Mesodermal cell (in vitro differentiated cells): Measurements from ENCODE around the gene ULBP2. TPM values are rescaled to one million over a fixed set of nuclear protein-coding genes. Genes with fewer than 3 reads are reported as not detected.

Source experiments
- H3K27ac ChIP-seq: 2 replicates; pipeline ENCODE4 v1.7.0; 2013; ENCODE audit warnings: mild to moderate bottlenecking, low read depth, low read length, moderate library complexity; ENCODE audit not compliant: severe bottlenecking
- H3K36me3 ChIP-seq: 2 replicates; pipeline ENCODE4 v1.7.1; 2013; ENCODE audit warnings: mild to moderate bottlenecking, low read length, moderate library complexity; ENCODE audit not compliant: control insufficient read depth, insufficient read depth
- H3K4me1 ChIP-seq: one replicate; pipeline ENCODE4 v1.7.1; 2013; ENCODE audit warnings: mild to moderate bottlenecking, low read length; ENCODE audit not compliant: insufficient read depth, control insufficient read depth, poor library complexity, severe bottlenecking
- H3K4me3 ChIP-seq: 2 replicates; pipeline ENCODE4 v1.7.0; 2013; ENCODE audit warnings: low read length, control low read depth, mild to moderate bottlenecking; ENCODE audit not compliant: insufficient read depth, poor library complexity, severe bottlenecking; ENCODE audit errors: extremely low read depth
- H3K9me3 ChIP-seq: 2 replicates; pipeline ENCODE4 v1.7.1; 2013; ENCODE audit warnings: mild to moderate bottlenecking, low read length, moderate library complexity; ENCODE audit not compliant: control insufficient read depth
- WGBS, 2 experiments: methylation state at CpG; one replicate each; pipeline ENCODE4 v1.1.5; 2013; ENCODE audit warnings: missing lambda C conversion rate in 2 of 2; ENCODE audit not compliant: insufficient coverage in 2 of 2; 5-methylcytosine and 5-hydroxymethylcytosine counted together
- polyA plus RNA-seq, 2 experiments: library from polyadenylated mRNA; stranded (reverse); fragments of 50-300 nt; gene quantifications; one replicate each; pipeline ENCODE4 v1.2.3, GENCODE V29; 2013

The ULBP2 gene
- polyA plus RNA-seq (2013, experiment 1 of 2), result 3.3 TPM
- 2.2 TPM for polyA plus RNA-seq (2013, experiment 2 of 2)

- Histone ChIP-seq H3K4me3 (peak within 1 kb of the TSS; percentile 57), H3K27ac (no peak within 1 kb of the TSS), H3K36me3 (no peaks in the 10 kb centered on the region), H3K9me3 (no peaks in the 10 kb centered on the region), H3K4me1 (peaks cover 3% of the 10 kb centered on the region)
- WGBS, 2 experiments, result 1% methylated on average over 39 to 42 of the region's 62 CpGs
Measured at GRCh38 chr6:149941583-149942460, at the start of gene ULBP2. ULBP2 (plus strand) TSS chr6:149942014; CDS start chr6:149942073, 59 bp downstream.

- Histone ChIP-seq H3K4me1 (peaks cover 28% of the 10 kb centered on the region), H3K4me3 (no peak overlapping the region), H3K27ac (no peak overlapping the region), H3K36me3 (no peaks in the 10 kb centered on the region), H3K9me3 (no peaks in the 10 kb centered on the region)
- WGBS, 2 experiments, result 77 to 80% methylated on average over 5 to 6 of the region's 7 CpGs
Measured at GRCh38 chr6:149895048-149895590, 46.7 kb upstream of the ULBP2 start.

- peak overlapping the region; percentile 23 for H3K27ac ChIP-seq
- WGBS, 2 experiments, result 92 to 97% methylated on average over 4 to 5 of the region's 5 CpGs
- H3K4me1 ChIP-seq, result peaks cover 28% of the 10 kb centered on the region
- no peaks in the 10 kb centered on the region for H3K9me3 ChIP-seq
- no peaks in the 10 kb centered on the region for H3K36me3 ChIP-seq
- H3K4me3 ChIP-seq, result no peak overlapping the region
Measured at GRCh38 chr6:149895833-149896271, 46.0 kb upstream of the ULBP2 start.

GRCh38 chr6:149896491-149896890, 45.3 kb upstream of the ULBP2 start:
- no peaks in the 10 kb centered on the region for H3K36me3 ChIP-seq
- no peaks in the 10 kb centered on the region for H3K9me3 ChIP-seq
- H3K27ac ChIP-seq, result no peak overlapping the region
- no peak overlapping the region for H3K4me3 ChIP-seq
- H3K4me1 ChIP-seq, result peaks cover 28% of the 10 kb centered on the region
- 100% methylated on average over 2 of the region's 3 CpGs for WGBS, 2 experiments

GRCh38 chr6:149897015-149897697, 44.7 kb upstream of the ULBP2 start:
- Histone ChIP-seq H3K36me3 (no peaks in the 10 kb centered on the region), H3K4me3 (no peak overlapping the region), H3K9me3 (no peaks in the 10 kb centered on the region), H3K4me1 (peaks cover 28% of the 10 kb centered on the region), H3K27ac (no peak overlapping the region)
- 86 to 92% methylated on average over 8 to 9 of the region's 13 CpGs for WGBS, 2 experiments

- H3K36me3 ChIP-seq, result no peaks in the 10 kb centered on the region
- H3K9me3 ChIP-seq, result no peaks in the 10 kb centered on the region
- no peak within 1 kb of the TSS for H3K27ac ChIP-seq
- H3K4me1 ChIP-seq, result peaks cover 28% of the 10 kb centered on the region
- 80 to 88% methylated on average over 11 to 14 of the region's 17 CpGs for WGBS, 2 experiments
- no peak within 1 kb of the TSS for H3K4me3 ChIP-seq
Measured at GRCh38 chr6:149897855-149898744, 43.7 kb upstream of the ULBP2 start, which contains the start of gene RAET1E. RAET1E (minus strand) TSS chr6:149898113; CDS start chr6:149890901, 7,212 bp downstream.

- no peaks in the 10 kb centered on the region for H3K36me3 ChIP-seq
- H3K27ac ChIP-seq, result no peak overlapping the region
- peaks cover 28% of the 10 kb centered on the region for H3K4me1 ChIP-seq
- WGBS, 2 experiments, result 87 to 97% methylated on average over 7 of the region's 9 CpGs
- H3K4me3 ChIP-seq, result no peak overlapping the region
- H3K9me3 ChIP-seq, result no peaks in the 10 kb centered on the region
Measured at GRCh38 chr6:149898966-149899365, 42.8 kb upstream of the ULBP2 start.

GRCh38 chr6:149899486-149899885, 42.3 kb upstream of the ULBP2 start:
- H3K9me3 ChIP-seq, result no peaks in the 10 kb centered on the region
- no peak overlapping the region for H3K4me3 ChIP-seq
- no peaks in the 10 kb centered on the region for H3K36me3 ChIP-seq
- no peak overlapping the region for H3K27ac ChIP-seq
- WGBS, 2 experiments, result 82 to 90% methylated on average over 6 of the region's 6 CpGs
- H3K4me1 ChIP-seq, result peaks cover 28% of the 10 kb centered on the region

GRCh38 chr6:149899926-149900619, 41.7 kb upstream of the ULBP2 start:
- H3K27ac ChIP-seq, result no peak overlapping the region
- H3K9me3 ChIP-seq, result no peaks in the 10 kb centered on the region
- WGBS, 2 experiments, result 72 to 89% methylated on average over 5 to 6 of the region's 7 CpGs
- H3K36me3 ChIP-seq, result no peaks in the 10 kb centered on the region
- peaks cover 25% of the 10 kb centered on the region for H3K4me1 ChIP-seq
- H3K4me3 ChIP-seq, result no peak overlapping the region
